ENCODE data around the gene ROBO2. TPM values are rescaled to one million over a fixed set of nuclear protein-coding genes. Genes with fewer than 3 reads are reported as not detected.

ROBO2 gene
- polyA plus RNA-seq, 1 experiment, result 1.6 TPM

DNA sequence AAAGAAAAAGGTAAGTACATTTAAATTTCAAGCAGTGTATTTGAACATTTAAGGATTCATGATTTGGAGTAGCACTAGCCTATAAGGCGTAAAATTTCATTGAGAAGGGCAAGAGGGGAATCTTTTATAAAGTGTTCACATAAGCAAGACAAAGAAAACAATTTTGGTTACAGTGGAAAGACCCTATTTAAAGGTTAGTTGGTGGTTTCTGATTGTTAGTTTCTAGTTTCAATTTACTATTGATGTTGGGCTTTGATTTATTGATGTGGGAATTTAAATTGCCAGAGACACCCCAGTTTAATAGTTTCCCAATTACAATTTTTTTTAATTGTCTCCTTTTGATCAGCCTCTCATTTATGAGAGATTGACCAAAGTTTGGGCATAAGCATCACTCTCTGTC lies 19.5 kb downstream of the ROBO2 start:
- TF ChIP-seq CTCF (IDR thresholded peaks at IDR 0.05; ENCODE audit: insufficient read depth, low read depth, low read length), result no peak
- H3K36me3 ChIP-seq (ENCODE audit: control insufficient read depth, insufficient read depth, low read length), result no peaks in the 10 kb centered on the region
- POLR2A ChIA-PET, result no interaction called here
- H3K4me3 ChIP-seq (ENCODE audit: low read depth, low read length), result no peak overlapping the region
- no peak for DNase-seq (ENCODE audit: low read depth)
- no peaks in the 10 kb centered on the region for H3K27me3 ChIP-seq (ENCODE audit: control insufficient read depth, insufficient read depth, low read length)
- CTCF ChIA-PET, result no interaction called here

- ChIA-PET POLR2A (no interaction called here), CTCF (interaction anchor here (0.6 kb wide), 1 partner anchor 468 kb away, joined by 5 read pairs; no protein-coding TSS in a partner anchor)
- H3K27me3 ChIP-seq (ENCODE audit: control insufficient read depth, insufficient read depth, low read length), result no peaks in the 10 kb centered on the region
- no peak for TF ChIP-seq CTCF (IDR thresholded peaks at IDR 0.05; ENCODE audit: insufficient read depth, low read depth, low read length)
- H3K36me3 ChIP-seq (ENCODE audit: control insufficient read depth, insufficient read depth, low read length), result no peaks in the 10 kb centered on the region
- H3K4me3 ChIP-seq (ENCODE audit: low read depth, low read length), result no peak overlapping the region
- no peak for DNase-seq (ENCODE audit: low read depth)
Observed at GRCh38 chr3:77063423-77063822, 23.5 kb downstream of the ROBO2 start.

DNA sequence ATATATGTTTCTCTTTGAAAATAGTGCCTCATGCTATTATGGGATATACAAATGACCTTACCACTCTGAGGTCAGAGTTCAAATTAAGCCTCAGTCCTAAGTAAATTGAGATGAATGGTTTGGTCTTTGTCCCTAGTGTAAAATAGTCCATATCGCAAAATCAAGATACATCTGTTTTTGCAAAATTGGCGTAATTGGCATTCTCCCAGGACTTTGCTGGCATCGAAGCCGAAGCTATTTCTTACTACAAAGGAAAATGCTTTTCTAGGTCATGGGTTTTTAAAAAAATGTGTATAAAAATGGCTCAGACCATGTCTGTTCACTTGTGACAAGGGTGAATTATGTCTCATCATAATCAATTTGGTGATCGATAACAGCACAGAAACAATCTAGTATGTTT lies 25.9 kb downstream of the ROBO2 start:
- no peak for DNase-seq (ENCODE audit: low read depth)
- no peak overlapping the region for H3K4me3 ChIP-seq (ENCODE audit: low read depth, low read length)
- POLR2A ChIA-PET, result no interaction called here
- H3K36me3 ChIP-seq (ENCODE audit: control insufficient read depth, insufficient read depth, low read length), result no peaks in the 10 kb centered on the region
- CTCF ChIA-PET, result no interaction called here
- TF ChIP-seq CTCF (IDR thresholded peaks at IDR 0.05; ENCODE audit: insufficient read depth, low read depth, low read length), result no peak
- H3K27me3 ChIP-seq (ENCODE audit: control insufficient read depth, insufficient read depth, low read length), result no peaks in the 10 kb centered on the region

- CTCF ChIA-PET, result no interaction called here
- DNase-seq (ENCODE audit: low read depth), result no peak
- H3K36me3 ChIP-seq (ENCODE audit: control insufficient read depth, insufficient read depth, low read length), result no peaks in the 10 kb centered on the region
- POLR2A ChIA-PET, result no interaction called here
- H3K4me3 ChIP-seq (ENCODE audit: low read depth, low read length), result no peak overlapping the region
- H3K27me3 ChIP-seq (ENCODE audit: control insufficient read depth, insufficient read depth, low read length), result no peaks in the 10 kb centered on the region
- no peak for TF ChIP-seq CTCF (IDR thresholded peaks at IDR 0.05; ENCODE audit: insufficient read depth, low read depth, low read length)
Observed at GRCh38 chr3:77066829-77067228, 26.9 kb downstream of the ROBO2 start.

DNA sequence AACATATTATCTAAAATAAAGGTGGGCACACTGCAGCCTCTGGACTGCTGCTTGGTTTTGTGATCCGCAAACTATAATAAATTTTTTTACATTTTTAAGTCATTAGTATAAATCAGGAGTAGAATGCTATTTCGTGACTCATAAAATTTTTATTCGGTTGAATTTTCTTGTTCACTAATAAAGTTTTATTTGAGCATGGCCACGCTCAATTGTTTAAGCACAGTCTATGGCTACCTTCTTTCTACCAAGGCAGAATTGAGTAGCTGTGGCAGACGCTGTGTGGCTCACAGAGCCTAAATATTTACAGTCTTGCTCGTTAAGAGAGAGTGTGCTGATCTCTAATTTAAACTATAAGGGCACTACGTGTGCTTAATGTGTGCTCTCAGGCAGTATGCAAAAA lies 28.9 kb downstream of the ROBO2 start:
- CTCF ChIA-PET, result no interaction called here
- Histone ChIP-seq H3K36me3 (ENCODE audit: control insufficient read depth, insufficient read depth, low read length) (no peaks in the 10 kb centered on the region), H3K27me3 (ENCODE audit: control insufficient read depth, insufficient read depth, low read length) (no peaks in the 10 kb centered on the region), H3K4me3 (ENCODE audit: low read depth, low read length) (no peak overlapping the region)
- DNase-seq (ENCODE audit: low read depth), result no peak
- POLR2A ChIA-PET, result no interaction called here
- no peak for TF ChIP-seq CTCF (IDR thresholded peaks at IDR 0.05; ENCODE audit: insufficient read depth, low read depth, low read length)

Data from BJ (cell line).